ENCODE results near the gene SLX9.

Gene SLX9

GRCh38 chr21:45016031-45016405, 76.2 kb downstream of the SLX9 start:
- H2AFZ ChIP-seq (ENCODE audit: low read depth, low read length) = no peak overlapping the region
- no peak overlapping the region for H3K4me3 ChIP-seq (ENCODE audit: low read depth in 1 of 2, low read length in 2 of 2)
- no peaks in the 10 kb centered on the region for H4K20me1 ChIP-seq (ENCODE audit: insufficient read depth, low read length)
- H3K79me2 ChIP-seq (ENCODE audit: insufficient read depth, low read length) = no peaks in the 10 kb centered on the region
- H3K9me3 ChIP-seq (ENCODE audit: insufficient read depth, low read length, severe bottlenecking) = no peaks in the 10 kb centered on the region
- TF ChIP-seq EZH2 (IDR thresholded peaks at IDR 0.05; ENCODE audit: borderline replicate concordance, low read depth, low read length, severe bottlenecking) (no peak), CTCF (IDR thresholded peaks at IDR 0.05; ENCODE audit: borderline replicate concordance, extremely low read depth, low read length, poor library complexity, severe bottlenecking) (no peak)
- no peak for ATAC-seq (ENCODE audit: insufficient read depth, low read depth)
- no peak overlapping the region for H3K4me2 ChIP-seq (ENCODE audit: insufficient read depth, low read length)
- no peaks in the 10 kb centered on the region for H3K4me1 ChIP-seq (ENCODE audit: insufficient read depth, low read length)
- no peak for DNase-seq
- H3K27me3 ChIP-seq (ENCODE audit: insufficient read depth, low read length, poor library complexity) = no peaks in the 10 kb centered on the region
- H3K36me3 ChIP-seq (ENCODE audit: insufficient read depth, low read length) = no peaks in the 10 kb centered on the region
- no peak overlapping the region for H3K9ac ChIP-seq (ENCODE audit: low read depth, low read length)
- H3K27ac ChIP-seq (ENCODE audit: low read length) = no peak overlapping the region

- Histone ChIP-seq H3K4me3 (ENCODE audit: low read depth in 1 of 2, low read length in 2 of 2) (no peak overlapping the region), H3K36me3 (ENCODE audit: insufficient read depth, low read length) (no peaks in the 10 kb centered on the region), H3K4me1 (ENCODE audit: insufficient read depth, low read length) (no peaks in the 10 kb centered on the region), H3K9ac (ENCODE audit: low read depth, low read length) (no peak overlapping the region), H3K27ac (ENCODE audit: low read length) (no peak overlapping the region), H3K27me3 (ENCODE audit: insufficient read depth, low read length, poor library complexity) (no peaks in the 10 kb centered on the region), H3K79me2 (ENCODE audit: insufficient read depth, low read length) (no peaks in the 10 kb centered on the region), H2AFZ (ENCODE audit: low read depth, low read length) (no peak overlapping the region), H3K9me3 (ENCODE audit: insufficient read depth, low read length, severe bottlenecking) (no peaks in the 10 kb centered on the region), H3K4me2 (ENCODE audit: insufficient read depth, low read length) (no peak overlapping the region), H4K20me1 (ENCODE audit: insufficient read depth, low read length) (no peaks in the 10 kb centered on the region)
- TF ChIP-seq EZH2 (IDR thresholded peaks at IDR 0.05; ENCODE audit: borderline replicate concordance, low read depth, low read length, severe bottlenecking) (no peak), CTCF (IDR thresholded peaks at IDR 0.05; ENCODE audit: borderline replicate concordance, extremely low read depth, low read length, poor library complexity, severe bottlenecking) (no peak)
- ATAC-seq (ENCODE audit: insufficient read depth, low read depth) (no peak), DNase-seq (no peak)
Measured at GRCh38 chr21:45016406-45017038, 76.7 kb downstream of the SLX9 start.

GRCh38 chr21:45017039-45017960, 77.5 kb downstream of the SLX9 start:
- Histone ChIP-seq H3K27me3 (ENCODE audit: insufficient read depth, low read length, poor library complexity) (no peaks in the 10 kb centered on the region), H4K20me1 (ENCODE audit: insufficient read depth, low read length) (no peaks in the 10 kb centered on the region), H3K79me2 (ENCODE audit: insufficient read depth, low read length) (no peaks in the 10 kb centered on the region), H3K9me3 (ENCODE audit: insufficient read depth, low read length, severe bottlenecking) (no peaks in the 10 kb centered on the region), H3K27ac (ENCODE audit: low read length) (no peak overlapping the region), H2AFZ (ENCODE audit: low read depth, low read length) (no peak overlapping the region), H3K9ac (ENCODE audit: low read depth, low read length) (no peak overlapping the region), H3K36me3 (ENCODE audit: insufficient read depth, low read length) (no peaks in the 10 kb centered on the region), H3K4me1 (ENCODE audit: insufficient read depth, low read length) (no peaks in the 10 kb centered on the region), H3K4me3 (ENCODE audit: low read depth in 1 of 2, low read length in 2 of 2) (no peak overlapping the region), H3K4me2 (ENCODE audit: insufficient read depth, low read length) (no peak overlapping the region)
- DNase-seq = no peak
- TF ChIP-seq CTCF (IDR thresholded peaks at IDR 0.05; ENCODE audit: borderline replicate concordance, extremely low read depth, low read length, poor library complexity, severe bottlenecking) (no peak), EZH2 (IDR thresholded peaks at IDR 0.05; ENCODE audit: borderline replicate concordance, low read depth, low read length, severe bottlenecking) (no peak)
- ATAC-seq (ENCODE audit: insufficient read depth, low read depth) = no peak

Measured in DND-41 (cell line).